Measurements from ENCODE around the gene OTOP2.

The OTOP2 gene

GRCh38 chr17:74945543-74945942, 21.5 kb downstream of the OTOP2 start:
- H3K36me3 ChIP-seq: peaks cover 73% of the 10 kb centered on the region
- H3K9me3 ChIP-seq (ENCODE audit: severe bottlenecking): no peaks in the 10 kb centered on the region
- DNase-seq: no peak
- no peak overlapping the region for H3K4me3 ChIP-seq (ENCODE audit: low read depth, low read length)
- H3K27me3 ChIP-seq (ENCODE audit: insufficient read depth, low read depth, severe bottlenecking): no peaks in the 10 kb centered on the region
- no peak for TF ChIP-seq CTCF (IDR thresholded peaks at IDR 0.05; ENCODE audit: low read depth, low read length)
- no peak overlapping the region for H3K27ac ChIP-seq

DNA sequence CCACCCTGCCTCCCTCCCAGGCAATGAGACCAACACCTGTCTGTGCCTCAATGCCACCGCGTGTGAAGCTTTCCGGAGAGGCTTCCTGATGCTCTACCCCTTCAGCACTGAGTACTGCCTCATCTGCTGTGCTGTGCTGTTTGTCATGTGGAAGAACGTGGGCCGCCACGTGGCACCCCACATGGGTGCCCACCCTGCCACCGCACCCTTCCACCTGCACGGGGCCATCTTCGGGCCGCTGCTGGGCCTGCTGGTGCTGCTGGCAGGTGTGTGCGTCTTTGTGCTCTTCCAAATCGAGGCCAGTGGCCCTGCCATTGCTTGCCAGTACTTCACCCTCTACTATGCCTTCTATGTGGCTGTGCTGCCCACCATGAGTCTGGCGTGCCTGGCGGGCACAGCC, 22.6 kb downstream of the OTOP2 start:
- Histone ChIP-seq H3K36me3 (peaks cover 62% of the 10 kb centered on the region), H3K27me3 (ENCODE audit: insufficient read depth, low read depth, severe bottlenecking) (no peaks in the 10 kb centered on the region), H3K4me3 (ENCODE audit: low read depth, low read length) (no peak overlapping the region), H3K27ac (no peak overlapping the region), H3K9me3 (ENCODE audit: severe bottlenecking) (no peaks in the 10 kb centered on the region)
- no peak for TF ChIP-seq CTCF (IDR thresholded peaks at IDR 0.05; ENCODE audit: low read depth, low read length)
- no peak for DNase-seq

- TF ChIP-seq CTCF (IDR thresholded peaks at IDR 0.05; ENCODE audit: low read depth, low read length): no peak
Observed at GRCh38 chr17:74947041-74947754, 23.1 kb downstream of the OTOP2 start.

DNA sequence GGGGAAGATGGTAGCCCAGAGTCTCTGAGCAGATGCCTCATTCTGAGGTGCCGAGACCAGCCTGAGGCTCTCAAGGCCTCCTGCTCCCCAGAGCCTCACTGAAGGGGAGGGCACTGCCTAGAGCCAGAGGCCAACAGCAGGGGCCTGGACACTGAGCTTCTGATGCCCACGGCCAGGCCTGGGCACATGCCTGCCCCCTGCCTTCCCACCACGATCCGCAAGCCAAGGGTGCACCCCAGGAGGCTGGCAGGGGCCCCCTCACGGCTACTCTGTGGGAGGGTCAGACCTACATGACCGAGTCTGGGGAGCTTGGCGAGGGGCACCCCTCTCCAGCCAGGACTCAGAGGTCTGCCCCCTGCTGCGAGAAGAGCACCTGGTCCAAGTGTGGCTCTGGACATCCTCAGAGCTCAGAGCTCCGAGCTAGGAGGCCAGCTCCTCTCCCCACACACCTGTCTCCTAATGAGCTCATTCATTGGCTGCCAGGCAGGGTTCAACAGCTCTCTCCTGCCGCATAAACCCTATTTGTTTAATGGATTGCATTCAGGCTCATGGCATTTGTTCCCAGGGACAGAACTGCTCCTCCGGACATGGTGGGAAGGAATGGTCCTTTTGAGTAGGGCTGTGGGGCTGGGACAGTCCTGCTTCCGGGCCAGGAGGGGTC, 25.5 kb downstream of the OTOP2 start:
- Histone ChIP-seq H3K27me3 (ENCODE audit: insufficient read depth, low read depth, severe bottlenecking) (no peaks in the 10 kb centered on the region), H3K4me3 (ENCODE audit: low read depth, low read length) (no peak overlapping the region), H3K27ac (no peak overlapping the region), H3K36me3 (peaks cover 35% of the 10 kb centered on the region), H3K9me3 (ENCODE audit: severe bottlenecking) (no peaks in the 10 kb centered on the region)
- TF ChIP-seq CTCF (IDR thresholded peaks at IDR 0.05; ENCODE audit: low read depth, low read length): no peak
- DNase-seq: no peak

More at GRCh38 chr17:74947041-74947754, 23.1 kb downstream of the OTOP2 start:
- Histone ChIP-seq H3K27me3 (ENCODE audit: insufficient read depth, low read depth, severe bottlenecking) (no peaks in the 10 kb centered on the region), H3K36me3 (peaks cover 56% of the 10 kb centered on the region), H3K27ac (no peak overlapping the region), H3K9me3 (ENCODE audit: severe bottlenecking) (no peaks in the 10 kb centered on the region), H3K4me3 (ENCODE audit: low read depth, low read length) (no peak overlapping the region)
- DNase-seq: no peak

- DNase-seq: no peak
- Histone ChIP-seq H3K27me3 (ENCODE audit: insufficient read depth, low read depth, severe bottlenecking) (no peaks in the 10 kb centered on the region), H3K27ac (no peak overlapping the region; the same call in 1 of the 2 replicates), H3K36me3 (peaks cover 29% of the 10 kb centered on the region), H3K4me3 (ENCODE audit: low read depth, low read length) (no peak overlapping the region), H3K9me3 (ENCODE audit: severe bottlenecking) (no peaks in the 10 kb centered on the region)
- TF ChIP-seq CTCF (IDR thresholded peaks at IDR 0.05; ENCODE audit: low read depth, low read length): no peak
Observed at GRCh38 chr17:74950207-74950606, 26.1 kb downstream of the OTOP2 start.

All from WERI-Rb-1 (cell line).